Epithelial cell of umbilical artery (primary cell): ENCODE measurements around the gene FOXB1. TPM values are rescaled to one million over a fixed set of nuclear protein-coding genes. Genes with fewer than 3 reads are reported as not detected.

Experiments
- total RNA-seq: library from RNA; depleted of rRNA; stranded (reverse); fragments of >200 nt; gene quantifications from 2 replicates; pipeline ENCODE4 v1.2.3, GENCODE V29; 2014

Gene FOXB1
- total RNA-seq = not detected in 2 replicates

GRCh38 chr15:60004009-60004845, at the start of gene FOXB1:
TSS of gene FOXB1 (plus strand) at chr15:60004311. CDS start at chr15:60004964, 653 bp downstream.

